GM18526 (cell line): ENCODE results near the gene DEFB132.

ENCODE experiments used
- POLR2A ChIP-seq: IDR thresholded peaks from 3 replicates; pipeline ENCODE4 v1.6.1; 2011; ENCODE audit not compliant: insufficient read length; ENCODE audit errors: extremely low read depth

Gene DEFB132

DNA sequence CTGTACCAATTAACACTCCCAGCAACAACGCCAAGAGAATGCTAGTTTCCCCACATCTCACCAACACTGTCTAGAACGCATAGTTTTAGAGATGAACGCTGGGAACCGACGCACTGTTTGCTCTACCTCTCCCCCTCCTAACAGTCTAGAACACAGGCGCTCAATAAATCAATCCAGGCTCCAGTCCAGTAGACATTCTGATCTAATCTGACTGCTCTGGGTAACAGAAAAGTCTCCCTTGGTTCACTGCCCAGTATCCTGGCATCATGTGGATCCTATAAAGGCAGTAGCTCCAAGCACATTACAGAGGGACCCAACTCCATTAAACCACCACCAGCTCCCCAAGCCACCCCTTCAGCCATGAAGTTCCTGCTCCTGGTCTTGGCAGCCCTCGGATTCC is at the start of gene DEFB132:
TSS of gene DEFB132 (plus strand) at position 306 of the 400 bp plus-strand sequence. CDS start at position 361, 55 bp downstream.
- TF ChIP-seq POLR2A: no peak

GRCh38 chr20:208942-209566 is 48.5 kb upstream of the DEFB132 start:
- no peak for TF ChIP-seq POLR2A

DNA sequence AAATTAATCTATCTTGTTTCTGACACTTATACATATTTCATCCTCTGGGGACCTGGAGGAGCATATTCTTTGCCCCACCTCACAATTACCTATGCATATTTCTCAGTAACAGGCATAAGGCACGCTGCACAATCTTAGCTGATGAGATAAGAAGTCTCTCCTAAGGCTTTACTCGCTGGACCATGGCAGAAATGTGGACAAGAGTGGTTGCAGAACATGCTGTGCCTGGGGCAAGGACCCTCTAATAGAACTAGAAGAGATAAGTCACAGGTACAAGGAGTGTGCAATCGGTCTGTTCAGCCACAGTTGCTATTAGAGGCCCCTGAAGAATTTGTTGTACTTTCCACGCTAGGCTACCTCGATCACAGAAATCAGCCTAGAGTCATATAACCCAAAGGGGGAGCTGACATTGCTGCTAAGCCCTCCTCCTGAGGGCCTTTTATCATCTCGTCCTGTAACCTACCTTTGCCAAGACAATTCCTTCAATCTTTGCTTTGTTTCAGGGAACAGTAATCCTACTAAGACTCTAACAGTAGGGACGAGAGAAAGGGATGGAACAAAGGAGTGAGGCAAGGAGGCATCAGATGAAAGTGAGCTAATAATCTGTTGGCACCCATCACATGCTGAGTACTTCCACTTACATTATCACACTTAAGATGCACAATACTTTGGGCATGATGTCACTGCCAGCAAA is 46.6 kb upstream of the DEFB132 start:
- TF ChIP-seq POLR2A: no peak

- no peak for TF ChIP-seq POLR2A
Observed at GRCh38 chr20:214383-214782, 43.1 kb upstream of the DEFB132 start.

DNA sequence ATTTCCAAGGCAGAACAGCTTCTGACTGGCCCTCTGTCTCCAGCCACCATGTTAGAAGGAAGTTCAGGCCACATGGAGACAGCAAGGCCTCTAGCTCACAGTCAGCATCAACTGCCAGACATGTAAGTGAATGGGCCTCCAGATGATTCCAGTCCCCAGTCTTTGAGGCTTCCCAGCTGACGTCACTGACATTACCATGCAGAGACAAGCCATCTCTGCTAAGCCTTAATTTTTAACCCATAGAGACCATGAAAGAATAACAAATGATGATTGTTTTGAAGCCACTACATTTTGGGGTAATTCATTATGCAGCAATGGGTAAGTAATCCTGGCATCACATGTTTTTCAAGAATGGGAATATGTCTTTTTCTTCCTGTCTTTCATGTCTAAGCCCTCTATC is 41.7 kb upstream of the DEFB132 start:
- no peak for TF ChIP-seq POLR2A

- TF ChIP-seq POLR2A: no peak
Observed at GRCh38 chr20:217266-217665, 40.3 kb upstream of the DEFB132 start.

DNA sequence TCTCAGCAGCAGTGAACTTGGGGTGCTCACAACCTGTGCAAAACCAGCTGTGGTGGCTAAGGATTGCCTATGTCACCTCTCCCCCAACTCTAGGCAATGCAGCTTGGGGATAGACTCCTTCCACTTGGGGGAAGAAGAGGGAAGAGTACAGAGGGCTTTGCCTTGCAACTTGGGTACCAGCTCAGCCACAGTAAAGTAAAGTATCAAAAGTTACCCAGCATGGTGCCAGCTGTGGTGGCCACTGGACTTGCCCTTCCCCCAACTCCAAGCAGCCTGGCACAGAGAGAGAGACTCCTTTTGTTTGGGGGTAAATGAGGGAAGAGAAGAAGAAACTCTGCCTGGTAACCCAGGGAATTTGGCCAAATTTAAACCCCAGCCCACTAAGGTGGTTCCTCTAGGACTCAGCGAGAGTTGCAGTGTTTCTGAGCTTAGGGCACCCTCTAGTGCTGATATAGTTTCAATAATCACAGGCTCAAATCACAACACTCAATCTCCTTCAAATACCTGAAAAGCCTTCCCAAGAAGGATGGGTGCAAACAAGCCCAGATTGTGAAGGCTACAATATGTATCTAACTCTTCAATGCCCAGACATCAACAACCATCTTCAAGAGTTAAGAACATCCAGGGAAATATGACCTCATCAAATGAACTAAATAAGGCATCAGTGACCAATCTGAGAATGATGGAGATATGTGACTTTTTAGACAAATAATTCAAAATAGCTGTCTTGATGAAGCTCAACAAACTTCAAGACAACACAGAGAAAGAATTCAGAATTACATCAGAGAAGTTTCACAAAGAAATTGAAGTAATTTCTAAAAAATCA is 38.0 kb upstream of the DEFB132 start:
- TF ChIP-seq POLR2A: no peak

DNA sequence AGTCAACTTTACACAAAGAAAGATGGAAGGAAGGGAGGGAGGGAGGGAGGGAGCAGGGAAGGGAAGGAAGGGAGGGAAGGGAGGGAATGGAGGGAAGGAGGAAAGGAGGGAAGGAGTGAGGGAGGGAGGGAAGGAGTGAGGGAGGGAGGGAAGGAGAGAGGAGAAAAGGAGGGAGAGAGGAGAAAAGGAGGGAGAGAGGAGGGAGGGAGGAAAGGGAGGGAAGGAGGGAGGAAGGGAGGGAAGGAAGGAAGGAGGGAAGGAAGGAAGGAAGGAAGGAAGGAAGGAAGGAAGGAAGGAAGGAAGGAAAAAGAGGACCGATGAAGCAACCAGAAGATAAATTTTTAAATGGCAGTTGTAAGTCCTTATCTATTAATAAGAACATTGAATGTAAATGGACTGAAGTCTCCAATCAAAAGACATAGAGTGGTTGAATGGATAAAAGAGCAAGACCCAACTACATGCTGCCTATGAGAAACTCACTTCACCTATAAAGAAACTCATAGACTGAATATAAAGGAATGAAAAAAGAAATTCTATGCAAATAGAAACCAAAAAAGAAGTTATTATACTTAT is 36.2 kb upstream of the DEFB132 start:
- no peak for TF ChIP-seq POLR2A

GRCh38 chr20:226958-227357 is 30.6 kb upstream of the DEFB132 start, which contains the start of gene DEFB129:
Gene DEFB129 (plus strand): TSS chr20:227258. CDS start chr20:227289, 31 bp downstream.
- TF ChIP-seq POLR2A: no peak

GRCh38 chr20:227439-228105 is 30.0 kb upstream of the DEFB132 start:
- TF ChIP-seq POLR2A: no peak

DNA sequence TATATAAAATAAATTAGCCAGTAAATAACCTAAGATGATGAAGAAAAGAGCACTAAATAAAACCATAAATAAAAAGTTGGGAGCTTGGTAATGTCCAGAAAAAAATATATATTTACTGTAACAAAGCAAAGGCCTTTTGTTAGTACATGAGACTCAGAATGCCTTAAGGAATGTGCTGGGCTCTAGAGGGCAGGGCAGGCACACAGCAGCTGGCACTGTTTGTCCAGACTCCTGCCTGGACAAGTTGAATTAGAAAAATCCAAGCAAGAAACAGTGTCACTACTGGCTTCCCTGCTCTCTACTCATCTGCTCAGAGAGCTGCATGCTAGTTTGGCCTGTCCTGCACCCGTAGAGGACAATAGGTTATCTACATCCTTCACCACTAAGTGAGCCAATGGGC is 21.6 kb upstream of the DEFB132 start:
- no peak for TF ChIP-seq POLR2A

- no peak for TF ChIP-seq POLR2A
Observed at GRCh38 chr20:237489-237888, 20.0 kb upstream of the DEFB132 start.

GRCh38 chr20:237929-238328 is 19.6 kb upstream of the DEFB132 start:
- no peak for TF ChIP-seq POLR2A

DNA sequence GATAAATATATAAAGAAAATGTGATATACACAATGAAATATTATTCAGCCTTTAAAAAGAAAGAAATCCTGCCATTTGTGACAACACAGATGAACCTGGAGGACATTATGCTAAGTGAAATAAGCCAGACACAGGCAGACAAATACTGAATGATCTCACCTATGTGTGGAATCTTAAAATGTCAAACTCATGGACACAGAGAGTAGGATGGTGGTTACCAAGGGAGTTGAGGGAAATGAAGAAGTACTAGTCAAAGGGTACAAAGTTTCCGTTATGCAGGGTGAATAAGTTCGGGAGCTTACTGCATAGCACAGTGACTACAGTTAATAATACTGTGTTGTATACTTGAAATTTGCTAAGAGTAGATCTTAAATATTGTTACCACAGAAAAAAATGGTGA is 14.6 kb upstream of the DEFB132 start:
- no peak for TF ChIP-seq POLR2A

DNA sequence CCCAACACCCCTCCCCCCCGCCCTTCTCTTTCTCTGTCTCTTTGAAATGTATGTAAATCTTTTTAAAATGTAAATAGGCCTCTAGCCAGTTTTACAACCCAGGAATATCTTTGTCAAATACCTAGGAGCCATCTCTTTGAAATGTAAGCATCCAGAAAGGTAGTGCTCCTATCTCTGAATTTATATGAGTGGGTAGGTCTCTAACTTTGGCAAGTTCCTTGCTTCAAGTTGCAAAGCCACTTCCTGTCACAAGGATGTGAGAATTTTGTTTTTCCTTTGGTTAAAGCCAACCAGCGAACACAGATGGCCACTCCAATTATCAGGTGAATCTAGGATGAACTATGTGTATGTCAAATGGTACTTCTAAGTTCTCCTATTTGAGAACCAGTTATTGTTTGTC is 6.2 kb upstream of the DEFB132 start:
- TF ChIP-seq POLR2A: no peak
